Glutamatergic neuron (in vitro differentiated cells): ENCODE results near the gene P2RX3. TPM values are rescaled to one million over a fixed set of nuclear protein-coding genes. Genes with fewer than 3 reads are reported as not detected.

Experiments used
- DNase-seq: peaks from one replicate; pipeline ENCODE4 v3.0.0; 2022
- H3K27ac Mint-ChIP-seq: one replicate; pipeline ENCODE4 v1.8.0; 2020; ENCODE audit warnings: mild to moderate bottlenecking, mixed read lengths, inconsistent platforms; ENCODE audit not compliant: unreplicated experiment
- H3K27me3 Mint-ChIP-seq: one replicate; pipeline ENCODE4 v1.8.0; 2020; ENCODE audit warnings: mild to moderate bottlenecking, moderate library complexity, mixed read lengths, inconsistent platforms; ENCODE audit not compliant: unreplicated experiment
- H3K36me3 Mint-ChIP-seq: one replicate; pipeline ENCODE4 v1.8.0; 2020; ENCODE audit warnings: mild to moderate bottlenecking, mixed read lengths, inconsistent platforms; ENCODE audit not compliant: unreplicated experiment
- H3K4me1 Mint-ChIP-seq: one replicate; pipeline ENCODE4 v1.8.0; 2020; ENCODE audit warnings: mild to moderate bottlenecking, low read depth, mixed read lengths, inconsistent platforms; ENCODE audit not compliant: unreplicated experiment
- H3K4me3 Mint-ChIP-seq: one replicate; pipeline ENCODE4 v1.8.0; 2020; ENCODE audit warnings: mild to moderate bottlenecking, mixed read lengths, inconsistent platforms; ENCODE audit not compliant: unreplicated experiment
- H3K9me3 Mint-ChIP-seq: one replicate; pipeline ENCODE4 v1.8.0; 2020; ENCODE audit warnings: mild to moderate bottlenecking, moderate library complexity, mixed read lengths, inconsistent platforms; ENCODE audit not compliant: unreplicated experiment
- CTCF ChIP-seq: fragments of 200-600 bp; sonication (generic); IDR thresholded peaks from one replicate; pipeline ENCODE4 v1.5.0; 2021; ENCODE audit not compliant: partially characterized antibody, unreplicated experiment
- total RNA-seq: library from RNA; stranded (reverse); fragmentation: NEBNext Ultra II Directional; extraction: Animal tissue kit (Norgen Biotek cat#: 25700); gene quantifications from one replicate; pipeline ENCODE4 v1.2.1, GENCODE V29; 2021; ENCODE audit not compliant: unreplicated experiment

The P2RX3 gene
- total RNA-seq, 1 donor from 2014 or later: 496 TPM

DNA sequence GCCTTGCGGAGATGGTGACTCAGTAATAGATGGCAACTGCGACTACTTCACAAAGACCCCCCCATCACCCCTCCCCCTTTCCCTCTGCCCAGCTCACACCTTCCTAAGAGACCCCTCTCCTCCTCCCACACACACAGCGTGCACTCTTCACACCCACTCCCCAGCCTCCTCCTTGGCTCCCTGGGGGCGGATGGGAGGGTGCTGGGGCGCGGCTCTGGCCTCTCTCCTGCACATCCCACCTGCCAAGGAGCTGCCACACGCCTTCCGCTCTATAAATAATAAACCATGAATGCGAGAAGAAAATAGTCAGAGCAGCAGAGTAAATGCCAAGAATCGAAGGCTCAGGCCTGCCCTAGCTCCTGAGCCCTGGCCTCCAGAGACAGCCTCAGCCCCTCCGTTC lies 4.5 kb downstream of the P2RX3 start:
- Mint-ChIP-seq H3K9me3 (peaks cover 21% of the 10 kb centered on the region), H3K4me1 (peaks cover 40% of the 10 kb centered on the region), H3K36me3 (peaks cover 16% of the 10 kb centered on the region), H3K4me3 (peak overlapping the region; percentile 78), H3K27me3 (peaks cover 30% of the 10 kb centered on the region), H3K27ac (peak overlapping the region; percentile 55)
- no peak for TF ChIP-seq CTCF
- no peak for DNase-seq

DNA sequence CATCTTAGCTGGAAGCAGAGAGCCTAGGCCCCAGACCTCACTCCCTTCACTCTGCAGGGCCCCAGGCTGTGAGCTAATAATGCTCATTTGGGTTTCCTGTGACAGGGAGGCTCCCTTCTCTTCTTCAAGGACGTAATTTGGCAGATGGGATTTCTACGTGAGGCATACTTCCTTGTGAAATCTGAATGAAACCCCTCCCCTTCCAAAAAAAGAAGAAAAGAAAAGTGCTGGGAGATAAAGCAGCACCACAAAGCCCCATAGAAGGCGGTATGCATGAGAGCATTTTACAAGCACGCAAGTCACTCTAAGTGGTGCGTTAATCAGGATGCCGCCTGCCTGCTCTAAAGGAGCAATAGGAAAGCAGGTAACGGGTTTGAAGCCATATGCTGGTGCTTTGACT lies 5.7 kb downstream of the P2RX3 start:
- Mint-ChIP-seq H3K27me3 (peaks cover 24% of the 10 kb centered on the region), H3K36me3 (peaks cover 16% of the 10 kb centered on the region), H3K9me3 (peaks cover 19% of the 10 kb centered on the region), H3K27ac (no peak overlapping the region), H3K4me1 (peaks cover 37% of the 10 kb centered on the region), H3K4me3 (peak overlapping the region; percentile 78)
- no peak for TF ChIP-seq CTCF
- DNase-seq: no peak

DNA sequence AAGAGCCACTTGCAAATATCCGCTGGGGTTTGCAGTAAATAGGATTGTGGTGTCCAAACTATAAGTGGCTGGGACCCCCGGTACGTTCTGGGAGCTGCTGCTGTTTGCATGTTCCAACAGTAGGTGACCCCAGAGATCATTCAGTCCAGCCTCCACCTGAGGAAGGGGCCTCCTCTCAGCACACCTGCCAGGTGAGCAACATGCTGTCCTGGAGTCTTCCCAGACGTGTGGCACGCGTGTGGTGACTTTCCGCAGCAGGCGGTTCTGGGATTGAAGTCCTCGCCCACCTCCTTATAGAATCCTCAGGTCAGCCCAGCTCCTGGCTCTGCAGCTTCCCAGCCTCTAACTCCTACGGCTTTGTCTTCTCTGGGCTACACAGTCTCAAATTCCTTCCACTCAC lies 6.7 kb downstream of the P2RX3 start:
- TF ChIP-seq CTCF: no peak
- H3K9me3 Mint-ChIP-seq: peaks cover 13% of the 10 kb centered on the region

DNA sequence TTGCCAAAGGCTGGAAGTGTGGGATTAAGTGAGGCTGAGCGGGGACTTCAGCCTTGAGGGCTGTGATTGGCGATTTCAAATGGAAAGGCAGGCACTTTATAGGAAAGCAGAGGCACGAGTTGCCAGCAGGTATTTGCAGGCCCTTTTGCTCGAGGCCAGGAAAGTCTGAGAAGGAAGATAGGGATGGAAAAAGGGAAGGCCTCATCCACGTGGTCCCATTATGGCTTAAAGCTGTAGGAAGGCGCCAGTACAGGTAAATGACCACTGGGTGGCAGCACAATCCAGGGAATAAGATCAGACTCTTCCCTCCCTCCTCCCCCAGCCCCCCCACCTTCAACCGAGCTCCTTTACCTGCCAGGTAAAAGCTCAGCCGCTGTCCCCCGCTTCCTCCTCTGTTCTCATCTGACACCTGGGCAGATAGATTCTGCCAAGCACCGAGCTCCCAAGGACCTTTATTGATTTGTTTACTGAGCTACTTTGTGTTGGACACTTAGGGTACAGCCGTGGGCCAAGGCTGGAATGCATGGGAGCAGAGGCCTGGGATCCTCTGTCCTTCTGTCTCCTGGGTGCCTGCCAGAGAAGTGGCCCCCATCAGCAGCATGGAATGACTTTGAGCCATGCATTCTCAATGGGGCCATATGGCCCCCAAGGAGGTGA lies 7.5 kb downstream of the P2RX3 start:
- Mint-ChIP-seq H3K36me3 (peaks cover 3% of the 10 kb centered on the region), H3K4me1 (peaks cover 33% of the 10 kb centered on the region), H3K9me3 (peaks cover 7% of the 10 kb centered on the region), H3K4me3 (peak overlapping the region; percentile 72), H3K27me3 (peaks cover 9% of the 10 kb centered on the region), H3K27ac (peak overlapping the region; percentile 41)
- TF ChIP-seq CTCF: peak; percentile 85
- DNase-seq: peak; percentile 63

More for the DNA sequence above, 6.7 kb downstream of the P2RX3 start:
- H3K27ac Mint-ChIP-seq: no peak overlapping the region
- H3K4me1 Mint-ChIP-seq: peaks cover 36% of the 10 kb centered on the region
- H3K36me3 Mint-ChIP-seq: peaks cover 12% of the 10 kb centered on the region
- peaks cover 17% of the 10 kb centered on the region for H3K27me3 Mint-ChIP-seq
- H3K4me3 Mint-ChIP-seq: peak overlapping the region; percentile 72
- DNase-seq: no peak

- Mint-ChIP-seq H3K4me3 (no peak overlapping the region), H3K27ac (peak overlapping the region; percentile 1), H3K9me3 (peaks cover 8% of the 10 kb centered on the region), H3K36me3 (peaks cover 7% of the 10 kb centered on the region), H3K27me3 (peaks cover 5% of the 10 kb centered on the region), H3K4me1 (peaks cover 26% of the 10 kb centered on the region)
- no peak for DNase-seq
- no peak for TF ChIP-seq CTCF
Observed at GRCh38 chr11:57347336-57347735, 9.2 kb downstream of the P2RX3 start.
